Esophagus mucosa (tissue), 1 donor: ENCODE results near the gene ASB11. TPM values are rescaled to one million over a fixed set of nuclear protein-coding genes. Genes with fewer than 3 reads are reported as not detected.
"Not testable (repeated sequence)": the region's sequence is repeated elsewhere in the genome, so short reads cannot be mapped to it uniquely, and the experiment has no call there.

Source experiments
- ATAC-seq: fragments of 200-7000 bp; cut with Tn5 transposase; one replicate; pipeline ENCODE4 v1.9.1; 2020
- total RNA-seq: library from RNA; stranded (reverse); gene quantifications from one replicate; pipeline ENCODE4 v1.2.4, GENCODE V29; 2023
- donor health status: DM: yes; HTN: yes; CAD: no.

The ASB11 gene
- not detected for total RNA-seq

- no peak for ATAC-seq
Observed at GRCh38 chrX:15315509-15315908, at the start of gene ASB11. Gene ASB11 (minus strand): TSS chrX:15315640. CDS start chrX:15315605, 35 bp downstream.

- no peak for ATAC-seq
Observed at GRCh38 chrX:15359701-15360100, 44.3 kb upstream of the ASB11 start.

- ATAC-seq: no peak
Observed at GRCh38 chrX:15358533-15358932, 43.1 kb upstream of the ASB11 start.

- no peak for ATAC-seq
Observed at GRCh38 chrX:15356444-15356843, 41.0 kb upstream of the ASB11 start.

GRCh38 chrX:15350329-15350996 is 35.0 kb upstream of the ASB11 start:
- no peak for ATAC-seq

GRCh38 chrX:15349046-15349445 is 33.6 kb upstream of the ASB11 start:
- peak; percentile 65 for ATAC-seq

DNA sequence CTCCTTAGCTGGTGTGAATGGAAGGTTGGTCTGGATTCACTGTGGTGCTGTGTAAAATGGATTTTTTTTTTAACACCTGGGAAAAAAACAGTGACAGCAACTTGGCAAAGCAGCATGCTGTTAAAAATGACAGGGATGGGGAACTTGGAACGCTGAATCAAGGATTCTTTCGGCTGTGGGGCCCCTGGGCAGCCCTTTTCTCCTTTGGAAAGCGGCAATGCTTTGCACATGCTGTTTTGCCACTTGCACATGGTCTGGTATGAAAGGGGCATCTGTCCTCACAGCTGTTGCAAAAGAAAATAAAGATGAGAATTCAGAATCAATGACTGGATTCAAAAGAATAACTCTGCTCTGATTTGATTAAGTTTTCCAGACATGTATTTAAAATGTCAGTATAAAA is 30.5 kb upstream of the ASB11 start:
- ATAC-seq: no peak

GRCh38 chrX:15344106-15344505 is 28.7 kb upstream of the ASB11 start:
- ATAC-seq: no peak

- ATAC-seq: peak; percentile 56
Observed at GRCh38 chrX:15343075-15343476, 27.6 kb upstream of the ASB11 start.

- ATAC-seq: no peak
Observed at GRCh38 chrX:15340867-15341266, 25.4 kb upstream of the ASB11 start.

DNA sequence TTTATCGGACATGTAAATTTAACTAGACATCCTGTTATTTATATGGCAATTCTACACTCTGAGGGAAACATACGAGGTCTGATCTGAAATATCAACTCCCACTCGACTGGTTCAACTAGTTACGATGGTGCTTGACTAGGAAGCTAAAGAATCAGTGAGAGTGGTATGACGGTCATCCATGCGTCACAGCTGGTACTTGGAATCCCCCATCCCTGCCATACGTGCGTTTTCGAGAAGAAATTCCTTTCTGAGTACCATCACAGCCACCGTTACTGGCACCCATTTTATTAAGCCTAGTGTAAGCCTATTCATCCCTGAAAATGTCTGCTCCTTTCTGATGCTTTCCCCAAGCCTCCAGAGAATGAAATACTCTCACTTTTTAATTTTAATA is 20.6 kb upstream of the ASB11 start:
- ATAC-seq: peak; percentile 48

- peak; percentile 99 for ATAC-seq
Observed at GRCh38 chrX:15335135-15336022, 19.9 kb upstream of the ASB11 start, which contains the start of gene PIGA. Gene PIGA (minus strand): TSS chrX:15335523. CDS start chrX:15331930, 3,593 bp downstream.

DNA sequence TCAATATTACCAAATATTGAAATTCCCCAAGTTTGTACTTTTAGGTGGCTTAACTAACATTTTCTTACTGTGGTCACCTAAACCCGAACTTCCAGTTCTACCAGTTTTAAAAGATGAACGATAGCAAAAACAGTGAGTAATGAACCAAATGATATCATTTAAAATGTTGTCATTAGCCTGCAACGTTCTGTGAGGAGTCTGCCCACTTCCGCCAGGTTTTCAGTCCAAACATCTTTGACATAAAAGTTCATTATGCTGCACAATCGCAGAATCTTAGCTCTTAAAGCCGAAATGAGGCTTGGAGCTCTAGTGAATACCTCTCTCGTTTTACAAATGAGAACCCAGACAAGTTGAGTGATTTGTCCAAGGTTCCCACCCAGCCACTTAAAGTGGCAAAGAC is 19.1 kb upstream of the ASB11 start:
- no peak for ATAC-seq

GRCh38 chrX:15328821-15329220 is 13.4 kb upstream of the ASB11 start:
- ATAC-seq: no peak

DNA sequence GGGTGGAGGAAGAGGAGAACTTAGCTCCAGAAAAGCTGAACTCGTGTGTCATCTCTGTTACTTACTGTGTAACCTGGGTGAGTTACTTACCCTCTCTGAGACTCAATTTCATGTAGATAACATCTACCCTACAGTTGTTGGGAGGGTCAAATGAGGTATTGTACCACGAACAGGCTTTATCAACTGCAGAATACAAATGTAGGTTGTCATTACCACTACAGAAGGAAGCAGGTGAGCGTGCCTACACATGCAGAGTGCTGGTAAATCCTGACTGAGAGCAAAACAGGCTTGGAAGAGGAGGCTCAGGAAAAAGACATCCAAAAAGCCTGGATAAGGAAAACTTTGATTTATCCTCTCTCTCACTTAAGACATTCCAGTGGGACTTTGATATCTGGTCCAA is 12.7 kb upstream of the ASB11 start:
- no peak for ATAC-seq

DNA sequence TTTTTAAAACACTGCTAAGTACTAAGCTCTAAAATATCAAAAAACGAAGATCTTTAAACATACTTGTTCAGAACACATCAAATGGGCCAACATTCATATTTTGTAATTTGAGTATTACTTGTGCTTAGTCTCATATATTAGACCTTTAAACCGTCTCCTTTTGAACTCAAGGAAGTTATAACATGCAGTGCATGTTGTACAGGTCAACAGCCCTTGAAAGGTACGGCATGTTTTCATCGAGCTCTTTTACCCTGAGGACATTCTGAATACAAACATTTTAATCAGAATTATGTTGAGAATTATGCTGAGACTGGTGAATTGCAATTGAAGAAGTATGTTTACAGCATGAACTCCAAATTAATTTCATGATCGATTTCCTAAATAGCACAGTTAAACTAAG is 7.0 kb upstream of the ASB11 start:
- ATAC-seq: no peak

DNA sequence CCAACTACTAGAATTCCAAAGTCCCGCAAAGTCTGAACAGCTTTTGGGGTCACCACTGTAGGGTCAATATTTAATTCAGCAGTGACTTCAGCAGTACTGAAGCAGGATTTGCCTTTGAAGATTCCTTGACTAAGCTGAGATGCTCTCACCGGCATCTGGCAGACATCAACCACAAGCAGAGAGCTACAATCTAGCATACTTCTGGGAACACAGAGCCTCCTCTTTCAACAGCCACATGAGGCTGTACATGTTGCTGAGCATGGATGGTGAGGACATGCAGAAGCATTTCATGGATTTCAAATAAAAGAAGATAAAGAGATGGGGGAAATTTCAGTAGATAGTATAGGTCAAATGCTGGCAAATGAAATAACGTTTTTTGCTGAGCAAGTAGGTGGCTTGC is 6.6 kb upstream of the ASB11 start:
- ATAC-seq: no peak

- no peak for ATAC-seq
Observed at GRCh38 chrX:15321447-15321846, 6.0 kb upstream of the ASB11 start.

DNA sequence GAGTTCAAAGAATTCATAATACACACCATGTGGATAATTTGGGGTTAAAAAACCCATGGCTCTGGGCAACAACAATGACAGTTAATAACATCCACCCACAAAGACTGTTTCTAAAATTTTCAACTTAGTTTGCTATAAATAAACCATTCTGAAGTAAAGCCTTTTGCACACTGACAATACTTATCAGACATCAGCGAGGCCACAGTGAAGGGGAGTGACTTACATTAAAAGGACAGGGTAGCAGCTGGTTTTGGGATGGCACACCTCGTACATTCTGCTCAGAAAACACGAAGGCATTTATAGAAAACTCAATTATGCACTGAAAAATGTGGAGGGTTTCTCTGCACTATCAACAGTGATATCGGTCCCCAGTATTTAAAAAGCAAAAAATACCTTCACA is 4.9 kb upstream of the ASB11 start:
- ATAC-seq: no peak

GRCh38 chrX:15319075-15319474 is 3.6 kb upstream of the ASB11 start:
- ATAC-seq: no peak

DNA sequence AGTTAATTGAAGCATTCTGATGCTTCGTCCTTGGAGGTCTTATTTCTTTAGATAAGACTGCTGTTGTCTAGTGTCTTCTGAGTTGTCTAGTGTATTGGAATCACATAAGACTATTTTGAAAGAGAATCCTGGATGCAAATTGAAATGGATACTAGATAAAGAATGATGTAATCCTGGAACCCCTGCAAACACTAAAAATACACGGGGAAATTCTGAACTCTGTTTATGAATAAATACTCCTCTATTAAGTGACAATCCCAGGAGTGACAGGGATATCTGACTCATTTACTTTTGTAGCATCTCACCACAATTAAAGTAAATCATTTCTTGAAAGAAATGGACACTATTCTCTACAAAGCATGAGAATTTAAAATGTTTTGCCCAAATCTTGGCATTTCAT is 968 bp downstream of the ASB11 start:
- ATAC-seq: no peak

DNA sequence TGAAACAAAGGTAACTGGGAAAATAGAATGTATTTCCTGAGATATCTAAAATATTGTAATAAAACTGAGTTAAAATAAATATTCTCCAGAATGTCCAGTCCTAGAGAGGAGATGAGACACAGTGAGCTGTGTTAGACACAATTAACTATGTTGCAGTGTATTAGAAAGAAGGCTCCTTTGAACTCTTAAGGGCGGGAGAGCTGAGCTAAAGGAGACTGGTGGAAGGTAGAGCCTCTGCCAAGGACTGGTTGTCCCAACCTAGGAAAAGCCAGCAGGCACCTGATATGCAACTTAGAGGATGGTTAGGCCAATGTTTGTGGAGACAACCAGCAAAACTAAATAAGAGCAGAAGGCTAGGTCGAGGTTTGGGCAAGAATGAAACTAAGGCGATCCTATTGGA is 4.3 kb downstream of the ASB11 start:
- no peak for ATAC-seq

DNA sequence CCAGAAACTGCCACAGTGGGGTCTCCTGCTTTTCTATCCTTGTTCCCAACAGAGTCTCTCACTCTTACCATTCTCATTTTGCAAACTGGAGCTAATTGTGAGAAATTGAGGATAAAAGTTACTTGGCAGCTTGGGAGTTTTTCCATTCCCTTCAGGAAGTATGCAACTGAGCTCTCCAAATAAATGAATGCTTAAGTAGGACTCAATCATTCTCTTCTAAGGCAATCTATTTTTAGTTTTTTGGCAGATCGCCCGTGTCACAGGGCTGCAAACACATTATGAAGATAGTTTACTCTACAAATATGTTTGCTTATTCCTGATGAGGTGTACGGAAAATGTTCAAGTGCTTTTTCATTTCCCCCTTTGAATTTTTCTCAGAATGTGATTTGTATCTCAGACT is 5.3 kb downstream of the ASB11 start:
- no peak for ATAC-seq

GRCh38 chrX:15305899-15306298 is 9.5 kb downstream of the ASB11 start:
- ATAC-seq: not testable (repeated sequence)
